GM18508 (cell line): ENCODE data around the gene TCP1.
"Not testable (repeated sequence)": the region's sequence is repeated elsewhere in the genome, so short reads cannot be mapped to it uniquely, and the experiment has no call there.

Source experiments
- ATAC-seq: cut with Tn5 transposase; IDR thresholded peaks from one replicate; pipeline ENCODE4 v1.9.1; 2021; ENCODE audit warnings: moderate number of reproducible peaks; ENCODE audit not compliant: insufficient read depth, unreplicated experiment

Gene TCP1

GRCh38 chr6:159789377-159790148 is at the start of gene TCP1:
TSS of gene TCP1 (minus strand) at chr6:159789602. CDS start at chr6:159789468, 134 bp downstream.
- peak; percentile 63 for ATAC-seq

GRCh38 chr6:159838020-159838744 is 48.8 kb upstream of the TCP1 start:
- no peak for ATAC-seq

- ATAC-seq: no peak
Observed at GRCh38 chr6:159837511-159837910, 48.1 kb upstream of the TCP1 start.

- no peak for ATAC-seq
Observed at GRCh38 chr6:159836718-159837490, 47.5 kb upstream of the TCP1 start.

- ATAC-seq: no peak
Observed at GRCh38 chr6:159833997-159834603, 44.7 kb upstream of the TCP1 start.

GRCh38 chr6:159833556-159833955 is 44.2 kb upstream of the TCP1 start:
- ATAC-seq: no peak

GRCh38 chr6:159832946-159833345 is 43.5 kb upstream of the TCP1 start:
- no peak for ATAC-seq

- no peak for ATAC-seq
Observed at GRCh38 chr6:159831373-159831679, 41.9 kb upstream of the TCP1 start.

- ATAC-seq: no peak
Observed at GRCh38 chr6:159830501-159831372, 41.3 kb upstream of the TCP1 start.

GRCh38 chr6:159829526-159829925 is 40.1 kb upstream of the TCP1 start:
- ATAC-seq: no peak

- no peak for ATAC-seq
Observed at GRCh38 chr6:159828074-159828473, 38.7 kb upstream of the TCP1 start.

- no peak for ATAC-seq
Observed at GRCh38 chr6:159826968-159827647, 37.7 kb upstream of the TCP1 start.

- no peak for ATAC-seq
Observed at GRCh38 chr6:159826004-159826403, 36.6 kb upstream of the TCP1 start.

GRCh38 chr6:159824690-159825089 is 35.3 kb upstream of the TCP1 start:
- ATAC-seq: not testable (repeated sequence)

GRCh38 chr6:159823953-159824352 is 34.6 kb upstream of the TCP1 start:
- ATAC-seq: no peak

GRCh38 chr6:159821726-159822125 is 32.3 kb upstream of the TCP1 start:
- ATAC-seq: no peak

- ATAC-seq: no peak
Observed at GRCh38 chr6:159821122-159821521, 31.7 kb upstream of the TCP1 start.

GRCh38 chr6:159819932-159820640 is 30.7 kb upstream of the TCP1 start:
- ATAC-seq: no peak

GRCh38 chr6:159819098-159819497 is 29.7 kb upstream of the TCP1 start:
- no peak for ATAC-seq
